Measurements from ENCODE around the gene RTTN.

Gene RTTN

GRCh38 chr18:69999656-70000055 is 205.8 kb downstream of the RTTN start:
- no peak for TF ChIP-seq FOXP2 (optimal IDR thresholded peaks at IDR 0.05; ENCODE audit: borderline replicate concordance, extremely low read depth, extremely low read length, insufficient read depth)
- TF ChIP-seq, protein P1, sequence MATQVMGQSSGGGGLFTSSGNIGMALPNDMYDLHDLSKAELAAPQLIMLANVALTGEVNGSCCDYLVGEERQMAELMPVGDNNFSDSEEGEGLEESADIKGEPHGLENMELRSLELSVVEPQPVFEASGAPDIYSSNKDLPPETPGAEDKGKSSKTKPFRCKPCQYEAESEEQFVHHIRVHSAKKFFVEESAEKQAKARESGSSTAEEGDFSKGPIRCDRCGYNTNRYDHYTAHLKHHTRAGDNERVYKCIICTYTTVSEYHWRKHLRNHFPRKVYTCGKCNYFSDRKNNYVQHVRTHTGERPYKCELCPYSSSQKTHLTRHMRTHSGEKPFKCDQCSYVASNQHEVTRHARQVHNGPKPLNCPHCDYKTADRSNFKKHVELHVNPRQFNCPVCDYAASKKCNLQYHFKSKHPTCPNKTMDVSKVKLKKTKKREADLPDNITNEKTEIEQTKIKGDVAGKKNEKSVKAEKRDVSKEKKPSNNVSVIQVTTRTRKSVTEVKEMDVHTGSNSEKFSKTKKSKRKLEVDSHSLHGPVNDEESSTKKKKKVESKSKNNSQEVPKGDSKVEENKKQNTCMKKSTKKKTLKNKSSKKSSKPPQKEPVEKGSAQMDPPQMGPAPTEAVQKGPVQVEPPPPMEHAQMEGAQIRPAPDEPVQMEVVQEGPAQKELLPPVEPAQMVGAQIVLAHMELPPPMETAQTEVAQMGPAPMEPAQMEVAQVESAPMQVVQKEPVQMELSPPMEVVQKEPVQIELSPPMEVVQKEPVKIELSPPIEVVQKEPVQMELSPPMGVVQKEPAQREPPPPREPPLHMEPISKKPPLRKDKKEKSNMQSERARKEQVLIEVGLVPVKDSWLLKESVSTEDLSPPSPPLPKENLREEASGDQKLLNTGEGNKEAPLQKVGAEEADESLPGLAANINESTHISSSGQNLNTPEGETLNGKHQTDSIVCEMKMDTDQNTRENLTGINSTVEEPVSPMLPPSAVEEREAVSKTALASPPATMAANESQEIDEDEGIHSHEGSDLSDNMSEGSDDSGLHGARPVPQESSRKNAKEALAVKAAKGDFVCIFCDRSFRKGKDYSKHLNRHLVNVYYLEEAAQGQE (IDR thresholded peaks at IDR 0.05; ENCODE audit: insufficient read depth in 1 of 2, low read depth in 2 of 2, low read length in 2 of 2), result no peak

DNA sequence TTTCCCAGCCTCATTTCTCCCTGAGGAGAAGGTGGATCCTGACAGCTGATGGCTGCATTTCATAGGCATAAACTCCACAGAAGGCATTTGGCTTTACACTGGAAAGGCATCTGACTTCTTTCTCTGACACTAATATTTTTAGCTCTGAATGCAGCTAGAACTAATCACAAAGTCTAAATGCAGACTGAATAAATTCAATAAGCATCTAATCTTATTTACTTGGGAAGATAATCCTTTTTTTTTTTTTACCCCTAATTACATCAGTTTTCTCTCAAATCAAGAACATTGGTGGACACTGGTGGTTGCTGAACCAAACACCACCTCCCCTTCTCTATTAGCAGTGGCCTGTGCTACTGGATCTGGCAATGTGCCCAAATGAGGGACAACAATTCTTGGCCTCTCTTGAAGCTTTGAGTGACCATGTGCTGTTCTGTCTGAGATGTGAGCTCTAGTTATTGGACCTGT is 206.9 kb downstream of the RTTN start:
- TF ChIP-seq SIN3A (IDR thresholded peaks at IDR 0.05; ENCODE audit: borderline replicate concordance, insufficient read depth, low read length), result no peak
- no peak for TF ChIP-seq FOXP2 (optimal IDR thresholded peaks at IDR 0.05; ENCODE audit: borderline replicate concordance, extremely low read depth, extremely low read length, insufficient read depth)
- TF ChIP-seq POLR2AphosphoS5 (IDR thresholded peaks at IDR 0.05; ENCODE audit: low read depth, low read length), result no peak
- no peak for TF ChIP-seq TAF1 (IDR thresholded peaks at IDR 0.05; ENCODE audit: borderline replicate concordance, insufficient read depth, low read length)
- TF ChIP-seq, protein P1 (IDR thresholded peaks at IDR 0.05; ENCODE audit: insufficient read depth in 1 of 2, low read depth in 2 of 2, low read length in 2 of 2), result no peak

- TF ChIP-seq POLR2AphosphoS5 (IDR thresholded peaks at IDR 0.05; ENCODE audit: low read depth, low read length) (no peak), FOXP2 (optimal IDR thresholded peaks at IDR 0.05; ENCODE audit: borderline replicate concordance, extremely low read depth, extremely low read length, insufficient read depth) (no peak), SIN3A (IDR thresholded peaks at IDR 0.05; ENCODE audit: borderline replicate concordance, insufficient read depth, low read length) (no peak)
Observed at GRCh38 chr18:69996951-69997798, 208.3 kb downstream of the RTTN start.

- TF ChIP-seq POLR2AphosphoS5 (IDR thresholded peaks at IDR 0.05; ENCODE audit: low read depth, low read length) (no peak), FOXP2 (optimal IDR thresholded peaks at IDR 0.05; ENCODE audit: borderline replicate concordance, extremely low read depth, extremely low read length, insufficient read depth) (no peak)
- TF ChIP-seq, protein P1 (IDR thresholded peaks at IDR 0.05; ENCODE audit: insufficient read depth in 1 of 2, low read depth in 2 of 2, low read length in 2 of 2), result no peak
Observed at GRCh38 chr18:69996417-69996816, 209.1 kb downstream of the RTTN start.

DNA sequence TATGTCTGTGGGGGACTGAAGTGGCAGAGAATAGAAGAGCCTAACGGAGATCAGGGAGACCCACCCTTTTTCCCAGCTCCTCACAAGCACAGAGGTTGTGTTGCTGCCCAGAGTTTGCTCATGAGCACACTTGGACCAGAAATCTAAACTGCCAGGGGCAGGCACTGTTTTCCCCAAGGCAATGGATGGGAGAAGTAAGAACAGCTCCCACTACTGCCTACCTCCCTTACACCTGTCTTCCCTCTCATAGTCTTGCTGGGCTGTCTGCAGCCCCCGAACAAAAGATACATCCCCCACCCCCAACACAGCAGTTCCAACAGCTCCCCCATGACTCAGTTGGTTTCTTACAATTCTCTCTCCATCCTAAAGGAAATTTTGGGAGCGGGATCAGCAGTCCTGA is 209.7 kb downstream of the RTTN start:
- TF ChIP-seq, protein P1 (IDR thresholded peaks at IDR 0.05; ENCODE audit: insufficient read depth in 1 of 2, low read depth in 2 of 2, low read length in 2 of 2), result no peak
- TF ChIP-seq POLR2AphosphoS5 (IDR thresholded peaks at IDR 0.05; ENCODE audit: low read depth, low read length) (no peak), SIN3A (IDR thresholded peaks at IDR 0.05; ENCODE audit: borderline replicate concordance, insufficient read depth, low read length) (no peak), FOXP2 (optimal IDR thresholded peaks at IDR 0.05; ENCODE audit: borderline replicate concordance, extremely low read depth, extremely low read length, insufficient read depth) (no peak), TAF1 (IDR thresholded peaks at IDR 0.05; ENCODE audit: borderline replicate concordance, insufficient read depth, low read length) (no peak)

All from PFSK-1 (cell line).